ENCODE results near the gene F3.

F3 gene

DNA sequence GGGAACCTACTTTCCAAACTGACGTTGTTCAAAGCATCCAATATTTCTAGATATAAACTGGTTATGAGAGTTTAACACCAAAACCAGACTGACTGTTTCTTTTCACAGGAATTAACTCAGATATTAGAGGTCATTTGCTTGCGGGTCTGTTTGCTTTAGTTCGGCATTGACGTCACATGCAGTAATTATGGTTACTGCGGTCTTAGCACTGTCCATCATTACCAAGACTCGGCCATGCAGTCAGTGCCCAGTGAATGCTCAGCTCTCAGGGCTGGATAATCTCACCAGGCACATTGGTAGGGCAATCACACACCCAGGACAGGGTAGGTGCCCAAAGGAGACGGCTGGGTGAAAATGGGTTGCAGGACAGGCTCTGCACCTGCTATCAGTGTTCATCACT lies 9.9 kb upstream of the F3 start:
- DNase-seq = no peak

DNA sequence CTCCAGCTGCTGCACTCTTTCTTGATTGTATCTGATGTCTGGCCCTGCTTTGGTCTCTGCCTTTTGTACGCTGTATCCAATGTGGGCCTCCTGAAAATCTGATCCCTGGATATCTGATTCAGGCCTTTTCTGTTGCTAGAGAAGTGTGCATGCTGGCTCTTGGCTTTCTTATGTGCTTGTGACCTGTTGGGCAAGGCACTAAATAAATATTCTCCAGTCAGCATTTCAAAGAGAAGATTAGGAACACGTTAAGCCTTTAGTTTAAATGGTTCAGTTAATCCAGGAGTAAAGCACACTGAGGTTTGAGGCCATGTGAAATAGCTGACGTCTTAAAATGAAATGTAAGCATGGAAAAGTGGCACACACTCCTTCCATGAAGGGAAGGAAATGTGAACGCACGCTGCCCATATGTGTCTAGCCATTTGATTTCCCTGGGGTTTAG lies 9.3 kb upstream of the F3 start:
- DNase-seq = no peak

DNA sequence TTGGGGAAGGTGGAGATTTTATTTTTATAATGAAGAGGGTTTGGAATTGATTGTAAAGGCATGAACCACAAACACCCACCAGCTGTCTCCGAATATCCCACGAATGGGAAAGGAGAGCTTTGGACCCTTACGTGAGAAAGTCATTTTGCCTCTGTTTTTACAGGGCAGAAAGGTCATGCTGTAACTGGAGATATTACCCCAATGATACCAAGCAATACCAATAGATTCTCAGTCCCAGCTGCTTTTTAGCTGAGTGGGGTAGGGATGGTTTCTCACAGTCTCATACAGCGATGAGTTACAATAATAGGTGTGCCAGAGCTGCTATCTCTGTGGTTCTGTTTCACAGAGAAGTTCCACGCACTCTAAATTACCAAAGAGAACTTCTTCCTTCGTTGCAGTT lies 8.8 kb upstream of the F3 start:
- no peak for DNase-seq

DNA sequence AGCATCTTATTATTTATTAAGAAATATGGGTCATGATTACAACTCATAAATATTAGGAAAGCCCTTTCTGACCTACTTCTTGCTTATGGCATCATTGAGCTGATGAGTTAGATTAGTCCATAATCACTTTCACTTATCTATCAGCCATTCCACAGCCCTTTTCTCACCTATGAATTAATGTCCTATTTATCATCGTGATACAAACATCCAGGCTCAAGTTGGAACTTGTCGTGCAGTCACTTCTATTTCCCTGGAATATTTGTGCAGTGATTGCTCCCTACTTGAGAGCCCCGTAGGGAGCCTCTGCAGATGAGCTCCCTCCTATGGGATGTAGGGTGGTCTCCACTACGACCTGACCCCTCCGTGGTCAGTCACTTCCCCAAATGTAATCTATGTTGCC lies 8.1 kb upstream of the F3 start:
- DNase-seq = no peak

DNA sequence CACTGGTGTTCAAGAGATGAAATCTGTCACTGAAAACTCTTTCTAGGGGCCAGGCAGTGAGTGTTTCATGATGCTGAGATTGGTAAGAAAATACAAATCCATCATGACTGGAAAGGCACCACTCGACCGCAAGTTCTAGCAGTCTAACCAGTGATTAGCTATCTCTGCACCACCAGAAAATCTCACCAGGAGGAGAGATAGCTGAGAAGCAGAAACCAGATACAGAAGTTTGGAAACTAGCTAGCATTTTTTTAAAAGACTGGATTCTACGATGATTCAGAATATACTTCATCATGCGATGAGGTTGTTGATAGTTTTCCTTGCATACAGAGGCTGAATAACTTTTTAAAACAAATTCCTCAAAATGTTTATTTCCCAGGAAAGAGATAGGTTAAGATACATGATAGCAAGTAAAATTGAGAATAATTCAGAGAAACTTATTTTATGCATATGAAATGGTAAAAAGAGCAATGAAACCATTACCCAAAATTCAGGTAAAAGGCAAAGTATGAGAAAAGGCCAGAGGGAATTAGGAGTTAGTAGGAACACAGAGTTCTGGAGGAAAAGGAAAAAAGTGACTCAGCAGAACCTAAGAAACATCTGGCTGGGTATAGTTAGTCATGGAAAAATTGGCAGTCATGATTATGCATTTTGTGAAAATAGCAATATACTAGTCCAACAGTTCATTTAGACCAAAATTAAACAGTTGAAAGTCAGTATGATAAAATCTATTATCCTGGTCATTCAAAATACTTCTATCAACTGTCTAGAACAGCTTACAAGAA lies 3.3 kb upstream of the F3 start:
- no peak for DNase-seq

DNA sequence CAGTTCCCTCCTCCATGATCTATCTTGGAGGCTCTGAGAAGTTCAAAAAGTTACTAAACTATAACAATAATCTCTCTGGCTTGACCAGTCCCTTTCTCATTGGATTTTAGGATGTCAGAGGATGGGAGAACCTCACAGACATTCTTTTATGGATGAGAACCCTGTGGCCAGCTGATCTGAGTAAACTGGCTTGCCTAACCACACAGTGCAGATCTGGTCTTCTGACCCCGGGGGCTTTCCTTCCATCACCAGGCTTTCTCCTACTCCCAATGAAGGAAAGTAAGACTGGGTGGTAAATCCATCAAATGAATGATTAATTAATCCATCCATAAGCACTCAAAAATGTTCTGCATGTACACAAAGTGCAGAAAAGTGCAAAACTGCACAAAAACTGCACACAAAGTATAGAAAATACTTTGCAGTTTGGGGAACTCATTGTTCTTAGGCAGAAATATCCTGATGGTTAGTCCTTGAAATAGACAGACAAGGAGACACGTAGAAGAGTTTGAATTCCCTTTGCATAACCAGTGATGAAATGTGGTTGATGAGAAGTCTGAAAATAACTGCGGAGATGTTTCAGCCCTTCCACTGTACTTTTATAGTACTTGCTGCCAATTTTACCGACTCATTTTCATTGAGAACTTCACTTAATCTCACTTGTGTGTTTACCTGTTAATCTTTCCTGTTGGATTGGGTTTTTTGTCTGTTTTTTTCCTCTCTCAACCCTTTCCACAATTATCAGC lies 2.5 kb upstream of the F3 start:
- DNase-seq = no peak

DNA sequence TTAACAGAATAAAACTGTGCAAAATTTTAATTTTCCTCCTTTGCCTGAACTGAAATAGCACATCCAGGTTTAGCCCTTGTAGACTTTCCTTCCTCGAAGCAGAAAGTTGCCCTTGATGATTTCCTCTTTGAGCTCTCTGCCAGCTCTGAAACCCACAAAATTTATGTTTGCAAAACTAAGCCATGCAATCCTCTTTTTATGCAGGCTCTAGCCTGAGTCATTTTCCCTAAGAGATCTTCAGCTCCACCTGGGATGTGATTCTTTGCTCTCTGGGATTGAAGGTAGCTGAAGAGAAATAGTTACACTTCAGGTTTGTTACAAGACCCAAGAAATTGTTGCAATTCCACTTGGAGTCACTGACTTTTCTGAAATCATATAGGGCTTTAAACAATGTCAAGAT lies 1.4 kb upstream of the F3 start:
- no peak for DNase-seq

DNA sequence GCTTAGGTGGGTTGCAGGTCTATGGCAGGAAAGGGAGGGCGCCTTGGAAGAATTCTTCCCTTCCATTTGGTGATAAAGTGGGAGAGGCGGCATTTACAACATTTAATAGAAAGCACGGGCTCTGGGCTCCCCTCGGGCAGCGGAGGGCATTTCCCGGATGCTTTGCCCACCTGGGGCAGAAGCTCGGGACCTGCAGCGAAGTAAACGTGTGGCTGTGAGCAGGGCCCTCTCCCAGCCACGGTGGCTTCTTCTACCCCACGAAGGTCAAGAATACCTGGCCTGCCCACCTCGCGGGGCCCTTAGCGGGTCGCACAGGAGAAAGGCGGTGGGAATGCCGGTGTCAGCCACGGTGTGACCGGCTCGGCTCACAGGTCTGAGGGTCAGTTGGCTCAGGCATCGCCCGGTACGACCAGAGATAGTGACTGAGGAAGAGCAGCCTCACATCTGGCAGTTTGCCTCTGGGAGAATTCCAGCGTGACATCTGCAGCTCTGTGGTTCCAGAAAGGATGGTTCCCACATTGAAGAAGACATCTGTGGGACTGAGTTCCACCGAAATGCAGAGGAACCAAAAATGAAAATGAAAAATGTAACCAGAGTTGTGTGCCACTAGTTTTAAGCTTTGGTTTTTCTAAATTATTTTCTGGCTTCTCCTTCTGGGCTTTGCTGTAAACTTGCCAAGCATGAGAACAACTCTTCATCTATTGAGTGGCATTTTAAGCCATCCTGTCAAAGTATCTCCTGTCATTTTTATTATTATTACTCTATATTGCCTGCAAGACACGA lies 720 bp upstream of the F3 start:
- no peak for DNase-seq

DNA sequence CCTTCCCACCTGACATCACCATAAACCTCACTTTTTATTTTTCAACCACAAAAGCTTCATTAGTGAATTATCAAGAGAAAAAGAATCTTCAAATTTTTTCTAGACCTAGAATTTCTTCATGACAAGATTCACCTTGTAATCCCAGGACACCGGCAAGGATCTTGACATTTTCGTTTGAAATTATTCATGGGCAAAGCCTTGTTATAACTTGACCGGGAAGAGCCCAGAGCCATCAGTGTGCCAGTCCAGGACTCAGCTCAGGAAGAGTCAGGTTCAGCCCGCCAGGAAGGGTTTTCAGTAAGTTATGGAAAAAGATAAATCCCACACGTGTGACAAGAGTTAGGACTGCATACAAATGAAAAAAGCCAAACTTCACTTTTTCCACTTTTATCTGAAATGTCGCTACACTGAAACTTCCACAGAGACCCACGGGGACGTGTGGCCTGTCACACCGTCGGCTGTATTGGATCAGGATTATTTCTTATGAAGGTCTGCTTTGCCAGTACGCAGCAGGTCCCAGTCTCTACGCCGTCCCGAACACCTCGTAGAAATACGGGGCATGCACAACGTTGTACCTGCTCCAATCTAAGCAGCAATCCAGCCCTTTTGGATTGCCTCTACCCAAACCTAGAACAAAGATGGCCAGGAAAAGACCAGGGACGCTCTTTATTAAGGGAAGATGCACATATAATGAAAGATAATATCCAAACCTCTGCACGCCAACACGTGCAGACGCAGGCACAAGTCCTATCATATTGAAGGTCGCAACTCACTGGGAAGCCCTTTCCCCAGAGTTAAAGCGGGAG lies 916 bp downstream of the F3 start:
- DNase-seq = no peak

DNA sequence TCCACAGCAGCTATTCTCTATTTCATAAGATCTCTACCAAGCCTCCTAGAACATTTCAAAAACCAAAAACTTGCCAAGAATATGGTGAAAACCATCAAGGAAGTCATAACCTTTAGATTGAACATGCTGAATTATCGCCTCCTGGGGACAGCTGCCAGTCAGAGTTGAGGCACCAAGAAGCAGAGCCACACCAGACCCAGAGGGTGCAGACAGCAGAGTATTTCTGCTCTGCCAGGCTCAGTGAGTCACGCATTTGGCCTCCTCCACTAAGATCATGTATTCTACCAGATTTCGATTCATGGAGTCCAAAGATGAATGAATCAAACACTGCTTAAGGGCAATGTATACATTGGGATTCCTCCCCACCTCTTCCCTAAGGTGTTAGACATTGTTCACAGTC lies 2.1 kb downstream of the F3 start:
- DNase-seq = no peak

DNA sequence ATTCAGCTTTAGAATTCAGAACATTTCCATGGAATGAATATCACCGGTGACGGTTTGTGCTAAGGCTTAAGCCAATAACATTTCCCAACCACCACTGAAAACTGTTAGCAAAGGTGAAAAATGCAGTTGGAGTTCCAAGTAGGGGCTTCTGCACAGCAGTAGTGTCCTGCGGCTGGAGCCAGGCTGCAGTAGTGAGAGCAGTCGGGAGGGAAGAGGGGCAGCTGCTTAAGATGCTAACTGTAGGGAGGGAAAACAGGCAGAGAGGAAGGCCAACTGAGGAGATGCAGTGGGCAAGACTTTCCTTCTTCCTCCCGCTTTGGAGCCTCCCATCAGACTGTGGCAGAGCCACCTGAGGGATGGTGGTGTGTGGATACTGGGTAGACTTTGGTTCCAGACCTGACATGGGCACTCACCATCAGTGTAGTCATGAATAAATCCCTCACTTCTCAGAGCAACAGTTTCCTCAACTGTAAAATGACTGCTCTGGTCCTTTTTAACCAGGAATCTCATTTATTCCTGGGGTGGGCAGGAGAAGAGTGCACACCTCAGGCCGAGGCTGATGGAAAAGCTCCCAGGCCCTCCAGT lies 3.2 kb downstream of the F3 start:
- no peak for DNase-seq

DNA sequence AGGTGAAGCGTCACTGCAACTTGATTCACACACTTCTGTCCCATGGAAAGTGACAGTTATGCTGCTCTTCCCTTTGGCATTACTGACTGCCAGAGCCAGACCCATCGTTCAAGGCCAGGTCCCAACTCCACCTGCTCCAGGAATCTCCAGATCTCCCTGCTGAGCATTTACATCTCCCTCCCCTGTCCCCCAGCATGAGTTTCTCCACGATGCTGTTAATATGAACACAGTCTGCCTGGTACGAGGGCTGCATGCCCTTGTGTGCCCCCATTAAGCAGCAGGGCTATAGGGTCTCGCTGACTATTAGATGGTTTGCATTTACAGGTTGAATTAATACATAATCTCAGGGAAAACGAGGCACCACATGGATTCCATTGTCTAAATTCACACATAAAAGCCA lies 4.3 kb downstream of the F3 start:
- no peak for DNase-seq

DNA sequence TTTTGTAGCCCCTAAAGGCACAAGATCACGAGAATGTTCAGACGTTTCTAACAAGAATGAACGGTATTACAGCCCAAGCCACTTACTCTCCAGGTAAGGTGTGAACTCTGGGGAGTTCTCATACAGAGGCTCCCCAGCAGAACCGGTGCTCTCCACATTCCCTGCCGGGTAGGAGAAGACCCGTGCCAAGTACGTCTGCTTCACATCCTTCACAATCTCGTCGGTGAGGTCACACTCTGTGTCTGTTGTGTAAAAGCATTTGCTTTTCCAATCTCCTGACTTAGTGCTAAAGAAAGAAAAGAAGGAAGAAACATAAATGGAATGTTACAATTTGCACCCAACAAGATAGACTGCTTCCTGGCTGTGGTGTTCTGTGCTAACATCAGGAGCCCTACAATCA lies 5.7 kb downstream of the F3 start:
- DNase-seq = no peak

DNA sequence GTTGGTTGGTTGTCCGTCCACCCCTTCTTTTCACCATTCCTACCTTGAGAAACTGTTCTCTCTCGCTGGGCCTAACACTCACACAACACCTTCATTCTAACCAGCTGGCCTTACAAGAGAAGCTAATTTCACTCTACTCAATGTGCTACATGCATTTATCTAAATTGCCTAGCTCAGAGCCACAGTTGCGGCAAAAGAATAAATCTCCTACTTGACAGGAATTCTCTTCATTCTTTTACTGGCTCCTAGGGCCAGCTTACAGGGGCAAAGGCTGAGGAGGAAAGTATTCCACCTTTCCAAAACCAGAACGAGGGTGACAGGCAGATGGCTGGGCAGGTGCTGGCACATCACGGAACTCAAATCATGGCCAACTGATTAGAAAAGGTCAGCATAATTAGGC lies 6.5 kb downstream of the F3 start:
- no peak for DNase-seq

DNA sequence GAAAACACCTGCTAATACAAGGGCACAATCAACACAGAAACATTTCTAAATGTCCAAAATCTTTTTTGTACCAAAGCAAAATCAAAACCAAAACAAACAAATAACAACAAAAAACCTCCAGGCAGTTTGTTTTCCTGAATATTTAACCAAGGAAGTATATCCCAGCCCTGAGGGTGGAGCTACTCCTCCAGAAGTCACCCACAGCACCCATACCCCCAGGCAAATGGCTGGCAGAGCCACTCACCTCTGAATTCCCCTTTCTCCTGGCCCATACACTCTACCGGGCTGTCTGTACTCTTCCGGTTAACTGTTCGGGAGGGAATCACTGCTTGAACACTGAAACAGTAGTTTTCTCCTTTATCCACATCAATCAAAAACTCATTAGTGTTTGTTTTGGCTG lies 9.5 kb downstream of the F3 start:
- DNase-seq = no peak

DNA sequence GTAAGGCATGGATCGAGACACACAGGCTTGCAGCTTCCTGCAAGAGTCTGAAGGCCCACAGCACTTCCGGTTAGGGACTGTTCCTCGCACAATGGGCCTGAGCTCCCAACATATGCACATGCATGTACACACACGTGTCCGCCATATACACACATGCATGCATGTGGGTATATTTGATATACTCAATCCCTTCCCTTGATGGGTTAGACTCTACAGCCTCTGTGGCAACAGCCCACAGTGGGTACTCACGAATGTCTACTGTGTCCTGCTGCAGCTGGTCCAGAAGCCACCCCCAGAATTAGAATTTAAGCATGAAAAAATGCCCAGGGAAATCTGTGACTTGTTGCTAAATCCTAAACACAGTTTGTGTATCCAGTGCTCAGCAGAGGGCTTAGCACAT lies 9.9 kb downstream of the F3 start:
- no peak for DNase-seq

DNA sequence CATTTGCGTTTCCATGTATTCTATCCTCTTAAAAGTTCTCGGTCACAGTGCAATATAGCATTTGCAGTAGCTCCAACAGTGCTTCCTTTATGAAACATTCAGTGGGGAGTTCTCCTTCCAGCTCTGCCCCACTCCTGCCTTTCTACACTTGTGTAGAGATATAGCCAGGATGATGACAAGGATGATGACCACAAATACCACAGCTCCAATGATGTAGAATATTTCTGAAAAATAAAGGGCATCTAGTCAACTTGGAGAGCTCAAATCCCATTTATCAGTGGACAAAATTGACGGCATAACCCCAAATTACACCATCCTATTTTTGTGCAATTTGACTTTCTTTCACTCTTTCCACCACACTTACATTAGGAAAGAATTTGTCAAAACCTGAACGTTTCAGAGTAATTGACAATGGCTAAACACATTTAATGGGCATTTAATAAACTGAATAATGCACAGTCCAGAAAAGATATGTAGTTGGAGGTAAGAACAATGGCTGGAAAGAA lies 11.1 kb downstream of the F3 start:
- no peak for DNase-seq

DNA sequence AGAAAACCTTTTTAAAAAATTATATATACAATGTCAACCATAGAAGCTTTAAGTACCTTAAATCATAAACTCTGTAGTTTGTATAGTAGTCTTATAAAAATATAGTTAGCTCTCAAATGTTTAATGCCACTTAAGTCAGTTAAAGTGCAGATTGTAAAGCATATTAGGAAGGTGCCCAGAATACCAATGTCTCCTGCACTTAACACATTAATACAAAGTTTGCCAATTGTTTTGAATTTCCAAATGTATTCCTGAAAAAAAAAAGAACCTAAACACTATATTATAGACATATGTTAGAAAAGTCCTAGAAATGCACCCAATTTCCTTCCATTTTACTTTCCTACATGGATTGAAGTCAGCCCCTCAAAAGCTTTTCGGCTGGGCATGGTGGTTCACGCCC lies 12.1 kb downstream of the F3 start:
- no peak for DNase-seq

DNA sequence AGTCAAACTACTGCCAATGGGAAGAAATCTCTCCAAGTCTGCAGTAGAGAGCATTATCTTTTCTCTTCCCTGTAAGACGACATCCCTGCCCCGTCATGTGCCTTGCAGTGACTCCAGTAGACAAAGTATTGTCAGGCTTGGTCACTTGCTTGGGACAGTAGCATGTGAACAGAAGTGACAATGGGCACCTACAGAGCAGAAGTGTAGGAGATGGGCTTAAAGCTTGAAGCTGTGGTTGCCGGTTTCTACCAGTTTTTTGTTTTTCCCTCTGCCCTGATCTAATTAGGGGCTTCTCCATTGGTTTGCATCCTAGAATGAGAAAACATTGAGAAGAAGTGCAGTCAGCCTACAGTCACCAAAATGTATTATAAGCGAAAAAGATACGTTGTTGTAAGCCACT lies 12.7 kb downstream of the F3 start:
- no peak for DNase-seq

DNA sequence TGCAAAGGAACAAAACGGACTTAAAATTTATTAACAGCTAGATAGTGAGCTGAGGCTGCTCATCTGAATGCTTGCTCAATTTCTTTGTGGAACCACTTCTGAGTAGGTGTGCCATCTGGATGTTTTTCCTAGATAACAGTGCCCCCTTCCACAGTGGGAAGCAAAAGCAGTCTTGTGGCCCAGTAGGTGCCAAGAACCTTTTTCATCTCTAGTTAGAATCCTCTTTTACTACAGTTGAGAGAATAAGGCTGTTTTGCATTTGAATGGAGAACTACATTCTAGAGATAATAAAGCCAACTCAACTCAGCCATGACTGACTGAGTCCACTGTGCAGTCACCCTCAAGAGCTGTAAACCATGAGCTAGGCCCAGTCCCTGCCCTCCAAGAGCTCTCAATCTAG lies 13.3 kb downstream of the F3 start:
- DNase-seq = no peak

DNA sequence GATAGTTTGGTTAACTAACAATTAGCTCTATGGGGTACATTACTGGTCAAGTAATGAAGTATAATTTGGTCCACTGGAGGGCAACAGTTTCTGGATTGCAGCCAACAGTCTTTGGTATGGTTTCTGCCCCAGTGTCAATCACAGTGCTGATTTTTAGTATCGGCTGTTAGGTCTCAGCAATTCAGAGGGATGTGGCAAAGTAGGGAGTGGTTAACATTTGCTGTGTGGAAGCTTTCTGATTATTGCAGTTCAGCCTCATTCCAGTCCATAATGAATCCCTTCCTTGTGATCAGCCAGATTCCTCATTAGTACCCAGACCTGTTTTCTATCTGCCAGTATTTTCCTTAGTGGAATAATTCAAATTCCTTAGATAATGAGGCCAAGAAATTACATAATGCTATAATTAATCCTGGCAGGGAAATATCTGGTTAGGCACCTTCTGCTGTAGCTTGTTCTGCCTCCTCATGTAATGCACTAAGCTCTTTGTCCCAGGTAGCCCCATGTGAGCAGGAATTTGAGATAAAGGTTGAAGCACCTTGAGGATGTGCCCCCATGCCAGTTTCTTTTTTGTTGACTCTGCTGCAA lies 14.0 kb downstream of the F3 start:
- no peak for DNase-seq

Data from midbrain (tissue), 1 donor.